MM.1S (cell line): ENCODE results near the gene EPM2A.

Source experiments
- DNase-seq: peaks from one replicate; pipeline ENCODE4 v3.0.0-alpha.2; 2015
- H2AFZ ChIP-seq: fragments of 300-600 bp; sonication (generic); 2 replicates; pipeline ENCODE4 v1.6.0; 2016; ENCODE audit warnings: antibody characterized with exemption, low read length
- H3F3A ChIP-seq: fragments of 300-600 bp; sonication (generic); 2 replicates; pipeline ENCODE4 v1.6.1; 2016; ENCODE audit warnings: mild to moderate bottlenecking, antibody characterized with exemption, low read length, moderate library complexity, mixed read lengths; ENCODE audit not compliant: insufficient read depth
- H3K27ac ChIP-seq: fragments of 300-600 bp; sonication (generic); 2 replicates; pipeline ENCODE4 v1.5.1; 2016; ENCODE audit warnings: mild to moderate bottlenecking, low read length
- H3K27me3 ChIP-seq: fragments of 300-600 bp; sonication (generic); replicated peaks from 2 replicates; pipeline ENCODE4 v1.6.0; 2016; ENCODE audit warnings: low read length; ENCODE audit not compliant: insufficient read depth
- H3K36me3 ChIP-seq: fragments of 300-600 bp; sonication (generic); replicated peaks from 2 replicates; pipeline ENCODE4 v1.6.1; 2016; ENCODE audit warnings: mild to moderate bottlenecking, low read length, mixed read lengths; ENCODE audit not compliant: insufficient read depth
- H3K4me1 ChIP-seq: fragments of 300-600 bp; sonication (generic); 2 replicates; pipeline ENCODE4 v1.6.1; 2016; ENCODE audit warnings: low read length, mixed read lengths
- H3K4me2 ChIP-seq: fragments of 300-600 bp; sonication (generic); 2 replicates; pipeline ENCODE4 v1.6.0; 2016; ENCODE audit warnings: low read depth, low read length
- H3K4me3 ChIP-seq: fragments of 300-600 bp; sonication (generic); 2 replicates; pipeline ENCODE4 v1.5.1; 2016; ENCODE audit warnings: low read length, mixed read lengths
- H3K79me2 ChIP-seq: fragments of 300-600 bp; sonication (generic); 2 replicates; pipeline ENCODE4 v1.6.1; 2016; ENCODE audit warnings: mixed run types, low read length, mixed read lengths
- H3K9ac ChIP-seq: fragments of 300-600 bp; sonication (generic); 2 replicates; pipeline ENCODE4 v1.6.1; 2016; ENCODE audit warnings: low read length, mixed read lengths
- H3K9me2 ChIP-seq: fragments of 300-600 bp; sonication (generic); replicated peaks from 2 replicates; pipeline ENCODE4 v1.6.1; 2016; ENCODE audit warnings: mild to moderate bottlenecking, low read length, mixed read lengths; ENCODE audit not compliant: insufficient read depth
- H3K9me3 ChIP-seq: fragments of 300-600 bp; sonication (generic); replicated peaks from 2 replicates; pipeline ENCODE4 v1.6.1; 2016; ENCODE audit warnings: mild to moderate bottlenecking, low read length, mixed read lengths; ENCODE audit not compliant: insufficient read depth
- H4K20me1 ChIP-seq: fragments of 300-600 bp; sonication (generic); 2 replicates; pipeline ENCODE4 v1.6.1; 2016; ENCODE audit warnings: mild to moderate bottlenecking, low read length, moderate library complexity, mixed read lengths; ENCODE audit not compliant: insufficient read depth
- CTCF ChIP-seq: fragments of 300-600 bp; sonication (generic); IDR thresholded peaks from 2 replicates; pipeline ENCODE4 v1.5.1; 2016; ENCODE audit warnings: antibody characterized with exemption, low read length, mixed read lengths
- EZH2 ChIP-seq: fragments of 300-600 bp; sonication (generic); optimal IDR thresholded peaks from 2 replicates; pipeline ENCODE3; 2017; ENCODE audit warnings: low read depth, mild to moderate bottlenecking, antibody characterized with exemption, low read length, mixed read lengths
- EZH2phosphoT487 ChIP-seq: fragments of 300-600 bp; sonication (generic); IDR thresholded peaks from 2 replicates; pipeline ENCODE4 v1.6.1; 2018; ENCODE audit warnings: antibody characterized with exemption, low read length

The EPM2A gene

GRCh38 chr6:145656128-145656527, 79.2 kb downstream of the EPM2A start:
- no peak overlapping the region for H2AFZ ChIP-seq
- H4K20me1 ChIP-seq = no peaks in the 10 kb centered on the region
- no peaks in the 10 kb centered on the region for H3F3A ChIP-seq
- no peak overlapping the region for H3K27ac ChIP-seq
- no peak overlapping the region for H3K9ac ChIP-seq
- no peaks in the 10 kb centered on the region for H3K36me3 ChIP-seq
- no peak overlapping the region for H3K4me3 ChIP-seq
- no peaks in the 10 kb centered on the region for H3K79me2 ChIP-seq
- no peak for TF ChIP-seq EZH2phosphoT487
- no peak overlapping the region for H3K4me2 ChIP-seq
- H3K4me1 ChIP-seq = no peaks in the 10 kb centered on the region
- DNase-seq = no peak
- no peaks in the 10 kb centered on the region for H3K9me2 ChIP-seq
- no peaks in the 10 kb centered on the region for H3K9me3 ChIP-seq
- H3K27me3 ChIP-seq = no peaks in the 10 kb centered on the region

- Histone ChIP-seq H3K4me3 (no peak overlapping the region), H3K4me2 (no peak overlapping the region), H3K79me2 (no peaks in the 10 kb centered on the region), H3K9me2 (no peaks in the 10 kb centered on the region), H3K9ac (no peak overlapping the region), H3K27me3 (no peaks in the 10 kb centered on the region), H4K20me1 (no peaks in the 10 kb centered on the region), H3K27ac (no peak overlapping the region), H3K9me3 (no peaks in the 10 kb centered on the region), H3K36me3 (no peaks in the 10 kb centered on the region), H3K4me1 (no peaks in the 10 kb centered on the region), H3F3A (no peaks in the 10 kb centered on the region), H2AFZ (no peak overlapping the region)
- DNase-seq = no peak
- TF ChIP-seq EZH2 (no peak), CTCF (no peak), EZH2phosphoT487 (no peak)
These were observed 82.7 kb downstream of the EPM2A start for GRCh38 chr6:145652572-145652971.

- Histone ChIP-seq H3K4me2 (no peak overlapping the region), H3K9me3 (no peaks in the 10 kb centered on the region), H2AFZ (no peak overlapping the region), H3K4me3 (no peak overlapping the region), H3F3A (no peaks in the 10 kb centered on the region), H4K20me1 (no peaks in the 10 kb centered on the region), H3K36me3 (no peaks in the 10 kb centered on the region), H3K4me1 (no peaks in the 10 kb centered on the region), H3K9ac (no peak overlapping the region), H3K9me2 (no peaks in the 10 kb centered on the region), H3K27me3 (no peaks in the 10 kb centered on the region), H3K27ac (no peak overlapping the region), H3K79me2 (no peaks in the 10 kb centered on the region)
- TF ChIP-seq EZH2phosphoT487 (no peak), EZH2 (no peak), CTCF (no peak)
- DNase-seq = no peak
These were observed 83.3 kb downstream of the EPM2A start for GRCh38 chr6:145651988-145652387.

- Histone ChIP-seq H3K4me1 (no peaks in the 10 kb centered on the region), H3K79me2 (no peaks in the 10 kb centered on the region), H3K4me3 (no peak overlapping the region), H3K9me2 (no peaks in the 10 kb centered on the region), H2AFZ (no peak overlapping the region), H3K36me3 (no peaks in the 10 kb centered on the region), H3K9ac (no peak overlapping the region), H4K20me1 (no peaks in the 10 kb centered on the region), H3K4me2 (no peak overlapping the region), H3K9me3 (no peaks in the 10 kb centered on the region), H3K27ac (no peak overlapping the region), H3F3A (no peaks in the 10 kb centered on the region), H3K27me3 (no peaks in the 10 kb centered on the region)
- TF ChIP-seq CTCF (no peak), EZH2 (no peak), EZH2phosphoT487 (no peak)
- DNase-seq = no peak
These were observed 87.2 kb downstream of the EPM2A start for GRCh38 chr6:145648149-145648548.
